ENCODE data around the gene BAIAP2L1.
A peak's percentile ranks its signal among the peaks of the same experiment; 100 is the strongest.
"Not testable (repeated sequence)": the region's sequence is repeated elsewhere in the genome, so short reads cannot be mapped to it uniquely, and the experiment has no call there.

BAIAP2L1 gene

GRCh38 chr7:98400542-98401340 is at the start of gene BAIAP2L1:
TSS of gene BAIAP2L1 (minus strand) at chr7:98401090. CDS start at chr7:98400852, 238 bp downstream.
- peak; percentile 90 for DNase-seq

GRCh38 chr7:98448766-98449165 is 47.9 kb upstream of the BAIAP2L1 start:
- DNase-seq: no peak

- DNase-seq: not testable (repeated sequence)
These were observed 40.1 kb upstream of the BAIAP2L1 start for GRCh38 chr7:98440992-98441391.

GRCh38 chr7:98439484-98439883 is 38.6 kb upstream of the BAIAP2L1 start:
- DNase-seq: no peak

GRCh38 chr7:98434087-98434486 is 33.2 kb upstream of the BAIAP2L1 start:
- DNase-seq: no peak

- DNase-seq: no peak
These were observed 28.9 kb upstream of the BAIAP2L1 start for GRCh38 chr7:98429799-98430198.

- no peak for DNase-seq
These were observed 22.2 kb upstream of the BAIAP2L1 start for GRCh38 chr7:98423043-98423442.

- peak; percentile 76 for DNase-seq
These were observed 20.2 kb upstream of the BAIAP2L1 start for GRCh38 chr7:98420966-98421612.

- not testable (repeated sequence) for DNase-seq
These were observed 19.1 kb upstream of the BAIAP2L1 start for GRCh38 chr7:98419988-98420387.

GRCh38 chr7:98419316-98419691 is 18.4 kb upstream of the BAIAP2L1 start:
- DNase-seq: not testable (repeated sequence)

- DNase-seq: no peak
These were observed 17.9 kb upstream of the BAIAP2L1 start for GRCh38 chr7:98418636-98419315.

GRCh38 chr7:98418271-98418635 is 17.4 kb upstream of the BAIAP2L1 start:
- no peak for DNase-seq

- DNase-seq: not testable (repeated sequence)
These were observed 16.8 kb upstream of the BAIAP2L1 start for GRCh38 chr7:98417604-98418270.

- DNase-seq: no peak
These were observed 13.5 kb upstream of the BAIAP2L1 start for GRCh38 chr7:98414205-98414900.

- DNase-seq: not testable (repeated sequence)
These were observed 12.8 kb upstream of the BAIAP2L1 start for GRCh38 chr7:98413655-98414054.

GRCh38 chr7:98409843-98410242 is 9.0 kb upstream of the BAIAP2L1 start:
- no peak for DNase-seq

- DNase-seq: not testable (repeated sequence)
These were observed 7.3 kb upstream of the BAIAP2L1 start for GRCh38 chr7:98408146-98408545.

- no peak for DNase-seq
These were observed 5.9 kb upstream of the BAIAP2L1 start for GRCh38 chr7:98406827-98407226.

GRCh38 chr7:98404840-98405239 is 4.0 kb upstream of the BAIAP2L1 start:
- DNase-seq: no peak

- no peak for DNase-seq
These were observed 874 bp downstream of the BAIAP2L1 start for GRCh38 chr7:98399890-98400541.

GRCh38 chr7:98399462-98399861 is 1.4 kb downstream of the BAIAP2L1 start:
- DNase-seq: no peak

Measured in NCI-H1105 treated with DMSO at 0.1 percent for 48 hours (cell line).